Esophagus muscularis mucosa (tissue), 4 donors: Measurements from ENCODE around the gene SPAG16. TPM values are rescaled to one million over a fixed set of nuclear protein-coding genes. Genes with fewer than 3 reads are reported as not detected.

Source experiments
- DNase-seq: peaks from one replicate; pipeline ENCODE4 v3.0.0-alpha.2; 2017; ENCODE audit errors: extremely low spot score
- H3K27ac ChIP-seq, 4 donors: fragments of 200-600 bp; sonication (generic); replicated peaks in 1 of 4; 1 replicate in 3 of 4; 2 replicates in 1 of 4; pipeline ENCODE4 v1.5.1; 2016 to 2019; ENCODE audit warnings: mild to moderate bottlenecking in 1 of 4
- H3K27me3 ChIP-seq, 4 donors: fragments of 200-600 bp; sonication (generic); one replicate each; pipeline versions ENCODE4 v1.5.1 to v1.6.0; 2016 to 2019
- H3K36me3 ChIP-seq, 4 donors: fragments of 200-600 bp; sonication (generic); one replicate each; pipeline ENCODE4 v1.5.1; 2016 to 2019
- H3K4me1 ChIP-seq, 4 donors: fragments of 200-600 bp; sonication (generic); one replicate each; pipeline ENCODE4 v1.5.1; 2016 to 2019
- H3K4me3 ChIP-seq, 4 donors: fragments of 200-600 bp; sonication (generic); 1 replicate in 2 of 4; 2 replicates in 2 of 4; pipeline ENCODE4 v1.5.1; 2016 to 2019; ENCODE audit warnings: mild to moderate bottlenecking in 4 of 4, moderate library complexity in 1 of 4
- H3K9me3 ChIP-seq, 4 donors: fragments of 200-600 bp; sonication (generic); 1 replicate in 3 of 4; 2 replicates in 1 of 4; pipeline ENCODE4 v1.5.1; 2016 to 2019
- CTCF ChIP-seq, 3 experiments: fragments of 200-600 bp in 2 of 3; fragments of 450-650 bp in 1 of 3; sonication (generic) in 2 of 3; IDR thresholded peaks; one replicate each; pipeline ENCODE4 v1.5.1; 2017 to 2019; ENCODE audit warnings: antibody characterized with exemption in 3 of 3, mild to moderate bottlenecking in 2 of 3, moderate library complexity in 1 of 3
- EP300 ChIP-seq: sonication (generic); formaldehyde crosslinking; IDR thresholded peaks from one replicate; pipeline ENCODE4 v1.6.1; 2017; ENCODE audit warnings: antibody characterized with exemption
- POLR2A ChIP-seq: fragments of 450-650 bp; IDR thresholded peaks from one replicate; pipeline ENCODE4 v1.6.1; 2017; ENCODE audit warnings: antibody characterized with exemption, moderate library complexity, mild to moderate bottlenecking, low read depth
- POLR2AphosphoS5 ChIP-seq, 2 donors: sonication (generic); formaldehyde crosslinking; IDR thresholded peaks; one replicate each; pipeline ENCODE4 v1.6.1; 2017; ENCODE audit warnings: antibody characterized with exemption in 2 of 2
- WGBS: methylation state at CpG from one replicate; pipeline ENCODE4 v1.1.5; 2018; 5-methylcytosine and 5-hydroxymethylcytosine counted together
- intact Hi-C: fragments of 100-400 bp; cut with DNase I; formaldehyde crosslinking; loops from one replicate; pipeline ENCODE4 v1.15.1; 2023
- total RNA-seq, 4 donors: library from RNA; depleted of rRNA; stranded (reverse); fragments of >200 nt; gene quantifications; one replicate each; pipeline versions ENCODE4 v1.1.0 to v1.2.1, GENCODE V29; 2016

The SPAG16 gene
- total RNA-seq, 4 donors from 2014 or later, result 26.8 to 36.1 (median 31.0) TPM

- TF ChIP-seq POLR2A, result no peak
- no peak for TF ChIP-seq EP300
- no peak for TF ChIP-seq POLR2AphosphoS5 (IDR thresholded peaks at IDR 0.05)
- no peak for TF ChIP-seq CTCF (IDR thresholded peaks at IDR 0.05)
- no peaks in the 10 kb centered on the region for H3K4me1 ChIP-seq
- 91% methylated on average over 3 of the region's 3 CpGs for WGBS
- DNase-seq, result no peak
- no peaks in the 10 kb centered on the region for H3K9me3 ChIP-seq
- no peaks in the 10 kb centered on the region for H3K27me3 ChIP-seq
- no peak overlapping the region for H3K4me3 ChIP-seq
- no peaks in the 10 kb centered on the region for H3K36me3 ChIP-seq
- intact Hi-C loops, result no loop called here
- H3K27ac ChIP-seq, result no peak overlapping the region
Measured at GRCh38 chr2:214315324-214315723, 1031.1 kb downstream of the SPAG16 start.

GRCh38 chr2:214320211-214320610 is 1035.9 kb downstream of the SPAG16 start:
- no peak for DNase-seq
- no peaks in the 10 kb centered on the region for H3K27me3 ChIP-seq
- H3K9me3 ChIP-seq, result no peaks in the 10 kb centered on the region
- intact Hi-C loops, result no loop called here
- no peak for TF ChIP-seq POLR2A
- TF ChIP-seq POLR2AphosphoS5 (IDR thresholded peaks at IDR 0.05), result no peak
- TF ChIP-seq EP300, result no peak
- TF ChIP-seq CTCF (IDR thresholded peaks at IDR 0.05), result no peak
- H3K27ac ChIP-seq, result no peak overlapping the region
- H3K4me1 ChIP-seq, result no peaks in the 10 kb centered on the region
- no peaks in the 10 kb centered on the region for H3K36me3 ChIP-seq
- no peak overlapping the region for H3K4me3 ChIP-seq

- Histone ChIP-seq H3K9me3 (no peaks in the 10 kb centered on the region), H3K4me3 (no peak overlapping the region), H3K4me1 (no peaks in the 10 kb centered on the region), H3K27me3 (no peaks in the 10 kb centered on the region), H3K36me3 (no peaks in the 10 kb centered on the region), H3K27ac (no peak overlapping the region)
- intact Hi-C loops, result no loop called here
- TF ChIP-seq CTCF (IDR thresholded peaks at IDR 0.05) (no peak), EP300 (no peak), POLR2AphosphoS5 (IDR thresholded peaks at IDR 0.05) (no peak), POLR2A (no peak)
- no peak for DNase-seq
- WGBS, result 59% methylated on average over 3 of the region's 3 CpGs
Measured at GRCh38 chr2:214322662-214323061, 1038.4 kb downstream of the SPAG16 start.

- Histone ChIP-seq H3K27ac (no peak overlapping the region), H3K27me3 (no peaks in the 10 kb centered on the region), H3K4me1 (no peaks in the 10 kb centered on the region), H3K36me3 (no peaks in the 10 kb centered on the region), H3K9me3 (no peaks in the 10 kb centered on the region), H3K4me3 (no peak overlapping the region)
- TF ChIP-seq POLR2AphosphoS5 (IDR thresholded peaks at IDR 0.05) (no peak), CTCF (IDR thresholded peaks at IDR 0.05) (no peak), POLR2A (no peak), EP300 (no peak)
- intact Hi-C loops, result no loop called here
- WGBS, result 91% methylated on average over 1 of the region's 1 CpG
- DNase-seq, result no peak
Measured at GRCh38 chr2:214325404-214325803, 1041.1 kb downstream of the SPAG16 start.

- Histone ChIP-seq H3K36me3 (no peaks in the 10 kb centered on the region), H3K4me1 (no peaks in the 10 kb centered on the region), H3K27me3 (no peaks in the 10 kb centered on the region), H3K9me3 (no peaks in the 10 kb centered on the region), H3K27ac (no peak overlapping the region), H3K4me3 (no peak overlapping the region)
- TF ChIP-seq EP300 (no peak), CTCF (IDR thresholded peaks at IDR 0.05) (no peak), POLR2A (no peak), POLR2AphosphoS5 (IDR thresholded peaks at IDR 0.05) (no peak)
- no peak for DNase-seq
- intact Hi-C loops, result no loop called here
- WGBS, result 84% methylated on average over 3 of the region's 3 CpGs
Measured at GRCh38 chr2:214328941-214329340, 1044.7 kb downstream of the SPAG16 start.
